Heart left ventricle (tissue), 16 donors: ENCODE measurements around the gene ROR1. TPM values are rescaled to one million over a fixed set of nuclear protein-coding genes. Genes with fewer than 3 reads are reported as not detected.

Source experiments
- ATAC-seq, 4 donors: fragments of 200-7000 bp; cut with Tn5 transposase; one replicate each; pipeline ENCODE4 v1.9.1; 2020 to 2022; ENCODE audit warnings: moderate library complexity in 4 of 4, mild to moderate bottlenecking in 3 of 4, moderate number of reproducible peaks in 1 of 4
- DNase-seq, 5 donors: peaks; one replicate each; pipeline ENCODE4 v3.0.0-alpha.2; 2020
- H3K27ac ChIP-seq, 12 donors: fragments of 200-600 bp; sonication (generic) in 4 of 12; one replicate each; pipeline versions ENCODE4 v1.5.0 to v1.8.0; 2016 to 2022; ENCODE audit warnings: mild to moderate bottlenecking in 2 of 12
- H3K27me3 ChIP-seq, 9 donors: fragments of 200-600 bp; sonication (generic) in 2 of 9; one replicate each; pipeline versions ENCODE4 v1.5.1 to v1.8.0; 2016 to 2022; ENCODE audit warnings: mild to moderate bottlenecking in 3 of 9
- H3K36me3 ChIP-seq, 9 donors: fragments of 200-600 bp; sonication (generic) in 2 of 9; one replicate each; pipeline versions ENCODE4 v1.5.0 to v1.8.0; 2018 to 2022; ENCODE audit warnings: mild to moderate bottlenecking in 2 of 9
- H3K4me1 ChIP-seq, 12 donors: fragments of 200-600 bp; sonication (generic) in 4 of 12; one replicate each; pipeline versions ENCODE4 v1.5.0 to v1.8.0; 2016 to 2022; ENCODE audit warnings: mild to moderate bottlenecking in 3 of 12
- H3K4me3 ChIP-seq, 12 donors: fragments of 200-600 bp; sonication (generic) in 4 of 12; one replicate each; pipeline versions ENCODE4 v1.5.0 to v1.8.0; 2017 to 2022; ENCODE audit warnings: mild to moderate bottlenecking in 9 of 12, moderate library complexity in 4 of 12
- H3K9me3 ChIP-seq, 12 donors: fragments of 200-600 bp; sonication (generic) in 4 of 12; one replicate each; pipeline versions ENCODE4 v1.5.0 to v1.8.0; 2016 to 2022; ENCODE audit warnings: mild to moderate bottlenecking in 1 of 12
- POLR2A ChIP-seq, 2 donors: fragments of 450-650 bp; IDR thresholded peaks; one replicate each; pipeline ENCODE4 v1.6.1; 2017; ENCODE audit warnings: antibody characterized with exemption in 2 of 2, mild to moderate bottlenecking in 2 of 2, moderate library complexity in 2 of 2
- WGBS, 4 donors: extraction: QIAGEN DNeasy Blood & Tissue Kit in 2 of 4; methylation state at CpG; one replicate each; pipeline versions ENCODE4 v1.1.5 to v1.1.7; 2013 to 2018; 5-methylcytosine and 5-hydroxymethylcytosine counted together
- intact Hi-C, 10 donors: fragments of 100-400 bp; cut with DNase I; formaldehyde crosslinking; loops; one replicate each; pipeline versions ENCODE4 v1.11.1 to v1.14.2; 2022
- polyA plus RNA-seq, 2 donors: library from polyadenylated mRNA; stranded (reverse); fragments of 200-250 nt; gene quantifications; one replicate each; pipeline ENCODE4 v1.2.3, GENCODE V29; 2013
- total RNA-seq, 9 donors: library from RNA; depleted of rRNA in 2 of 9; stranded (reverse); fragments of >200 nt in 2 of 9; fragmentation: NEBNext Ultra II Directional in 3 of 9; extraction: Animal tissue kit (Norgen Biotek cat#: 25700) in 3 of 9; gene quantifications; one replicate each; pipeline versions ENCODE4 v1.1.0 to v1.2.4, GENCODE V29; 2016 to 2023
- TF ChIP-seq, protein P1 (sequence below), 12 donors: fragments of 200-600 bp; sonication (generic) in 4 of 12; IDR thresholded peaks; one replicate each; pipeline versions ENCODE4 v1.5.0 to v1.8.0; 2018 to 2022; ENCODE audit warnings: antibody characterized with exemption in 12 of 12, mild to moderate bottlenecking in 5 of 12
- donor health status: ischemic (EF 13 %, LVEDD 7.1; RV severe dilation, severe dysfunction).
- donor health status: healthy with polysubstance abuse.
- donor health status: DM: no; HTN: yes; CAD: no.
- donor health status: DM: no; HTN: no; CAD: no.
- donor health status: ischemic (EF 25% LVEDD 6.9; RV normal size, moderate dysfunction).
- donor health status: ischemic (EF 25% LVEDD 5.7; RV mildly dilated, moderate dysfunction).
- donor health status: healthy.
- donor health status: DM: yes; HTN: yes; CAD: no.
- donor health status: ischemic (EF 35%, LVEDD 5.7; RV mildly dilated, moderate dysfunction).
- donor health status: nonischemic (EF 11% LVEDD 7.7; RV severe dilation, severe dysfunction).
- donor health status: DM: yes; HTN: yes; CAD: no.
- donor health status: PGD.
- donor health status: ischemic (EF 29% LVEDD 5.4; RV normal size, mild dysfunction).
- donor health status: nonischemic (EF 23%, LVEDD 6.1; RV moderate dilation, normal function).

The ROR1 gene
- total and polyA plus RNA-seq, 11 donors, result 4.1 to 35.3 (median 19.3) TPM

DNA sequence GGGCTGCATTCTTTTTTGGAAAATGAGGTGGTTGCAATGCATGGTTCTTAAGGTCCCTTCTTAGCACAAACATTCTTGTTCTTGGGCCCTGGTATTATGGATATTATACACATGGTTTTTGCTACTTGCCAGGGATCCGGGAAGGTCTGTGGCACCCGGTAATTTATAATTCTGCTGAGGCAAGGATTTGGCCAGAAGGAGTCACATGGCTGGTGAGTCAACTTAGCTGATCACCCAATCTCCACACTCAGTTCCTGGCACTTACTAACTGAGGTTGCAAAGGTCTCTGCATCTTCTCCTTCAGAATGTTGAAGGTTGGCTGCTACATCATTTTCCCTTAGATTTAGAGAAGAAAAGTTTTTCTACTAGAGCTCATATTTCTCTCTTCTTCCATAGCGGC, 112.5 kb downstream of the ROR1 start:
- DNase-seq, result no peak
- 76 to 94% (median 84%) methylated on average over 3 of the region's 3 CpGs for WGBS, 4 donors
- Histone ChIP-seq H3K27ac (no peak overlapping the region), H3K27me3 (no peaks in the 10 kb centered on the region), H3K4me1 (peaks cover 0 to 39% (median 15%) of the 10 kb centered on the region in 12 donors), H3K36me3 (no peaks in the 10 kb centered on the region), H3K4me3 (no peak overlapping the region), H3K9me3 (no peaks in the 10 kb centered on the region)
- ATAC-seq, result peak in 1 of 4 donors; percentile 21
- TF ChIP-seq POLR2A (IDR thresholded peaks at IDR 0.05), result no peak
- TF ChIP-seq, protein P1, sequence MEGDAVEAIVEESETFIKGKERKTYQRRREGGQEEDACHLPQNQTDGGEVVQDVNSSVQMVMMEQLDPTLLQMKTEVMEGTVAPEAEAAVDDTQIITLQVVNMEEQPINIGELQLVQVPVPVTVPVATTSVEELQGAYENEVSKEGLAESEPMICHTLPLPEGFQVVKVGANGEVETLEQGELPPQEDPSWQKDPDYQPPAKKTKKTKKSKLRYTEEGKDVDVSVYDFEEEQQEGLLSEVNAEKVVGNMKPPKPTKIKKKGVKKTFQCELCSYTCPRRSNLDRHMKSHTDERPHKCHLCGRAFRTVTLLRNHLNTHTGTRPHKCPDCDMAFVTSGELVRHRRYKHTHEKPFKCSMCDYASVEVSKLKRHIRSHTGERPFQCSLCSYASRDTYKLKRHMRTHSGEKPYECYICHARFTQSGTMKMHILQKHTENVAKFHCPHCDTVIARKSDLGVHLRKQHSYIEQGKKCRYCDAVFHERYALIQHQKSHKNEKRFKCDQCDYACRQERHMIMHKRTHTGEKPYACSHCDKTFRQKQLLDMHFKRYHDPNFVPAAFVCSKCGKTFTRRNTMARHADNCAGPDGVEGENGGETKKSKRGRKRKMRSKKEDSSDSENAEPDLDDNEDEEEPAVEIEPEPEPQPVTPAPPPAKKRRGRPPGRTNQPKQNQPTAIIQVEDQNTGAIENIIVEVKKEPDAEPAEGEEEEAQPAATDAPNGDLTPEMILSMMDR (IDR thresholded peaks at IDR 0.05), result no peak
- intact Hi-C loops, result no loop called here

DNA sequence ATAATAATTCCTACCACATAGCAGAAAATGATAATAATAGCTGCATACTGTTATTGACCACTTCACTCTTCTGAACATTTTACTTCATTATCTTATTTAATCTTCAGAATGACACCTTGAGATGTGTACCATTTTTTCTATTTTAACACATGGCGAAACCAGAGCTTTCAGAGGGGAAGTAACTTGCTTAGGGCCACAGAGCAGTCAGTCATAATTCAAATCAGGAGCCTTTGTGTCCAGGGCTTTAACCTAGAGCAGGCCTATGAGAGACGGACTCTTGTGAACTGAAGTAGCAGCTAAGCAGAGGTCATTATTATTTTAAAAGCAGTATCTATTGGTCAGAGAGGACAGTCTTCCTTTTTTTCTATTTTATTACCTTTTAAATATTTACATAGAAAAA, 114.0 kb downstream of the ROR1 start:
- 93 to 97% (median 95%) methylated on average over 2 of the region's 2 CpGs for WGBS, 4 donors
- TF ChIP-seq, protein P1 (IDR thresholded peaks at IDR 0.05), result no peak
- no peak for TF ChIP-seq POLR2A (IDR thresholded peaks at IDR 0.05)
- DNase-seq, result no peak
- Histone ChIP-seq H3K4me1 (peaks cover 0 to 30% (median 9%) of the 10 kb centered on the region in 12 donors), H3K27me3 (no peaks in the 10 kb centered on the region), H3K4me3 (no peak overlapping the region), H3K9me3 (no peaks in the 10 kb centered on the region), H3K36me3 (no peaks in the 10 kb centered on the region), H3K27ac (no peak overlapping the region)
- intact Hi-C loops, result no loop called here
- no peak for ATAC-seq

- Histone ChIP-seq H3K4me1 (peaks cover 0 to 33% (median 4%) of the 10 kb centered on the region in 12 donors), H3K9me3 (no peaks in the 10 kb centered on the region), H3K27me3 (no peaks in the 10 kb centered on the region), H3K27ac (no peak overlapping the region), H3K4me3 (no peak overlapping the region), H3K36me3 (no peaks in the 10 kb centered on the region)
- intact Hi-C loops, result no loop called here
- WGBS, 4 donors, result 89 to 100% (median 90%) methylated on average over 1 of the region's 1 CpG
- DNase-seq (no peak), ATAC-seq (no peak)
- TF ChIP-seq POLR2A (IDR thresholded peaks at IDR 0.05), result no peak
- TF ChIP-seq, protein P1 (IDR thresholded peaks at IDR 0.05), result no peak
Measured at GRCh38 chr1:63888984-63889383, 115.2 kb downstream of the ROR1 start.

GRCh38 chr1:63890468-63890867, 116.7 kb downstream of the ROR1 start:
- Histone ChIP-seq H3K4me3 (no peak overlapping the region), H3K4me1 (peaks cover 0 to 33% (median 3%) of the 10 kb centered on the region in 12 donors), H3K36me3 (no peaks in the 10 kb centered on the region), H3K9me3 (no peaks in the 10 kb centered on the region), H3K27me3 (no peaks in the 10 kb centered on the region), H3K27ac (no peak overlapping the region)
- DNase-seq, result no peak
- ATAC-seq, result no peak
- intact Hi-C loops, result no loop called here
- TF ChIP-seq POLR2A (IDR thresholded peaks at IDR 0.05), result no peak
- TF ChIP-seq, protein P1 (IDR thresholded peaks at IDR 0.05), result no peak
